Amniotic epithelial cell (primary cell): Measurements from ENCODE around the gene BMERB1.
A peak's percentile ranks its signal among the peaks of the same experiment; 100 is the strongest.
"Not testable (repeated sequence)": the region's sequence is repeated elsewhere in the genome, so short reads cannot be mapped to it uniquely, and the experiment has no call there.

Source experiments
- DNase-seq: peaks from one replicate; pipeline ENCODE4 v3.0.0-alpha.2; 2010; ENCODE audit warnings: low read depth

The BMERB1 gene

GRCh38 chr16:15434425-15435215 is at the start of gene BMERB1:
TSS of gene BMERB1 (plus strand) at chr16:15434588. CDS start at chr16:15434654, 66 bp downstream.
- peak; percentile 54 for DNase-seq

- not testable (repeated sequence) for DNase-seq
These were observed 46.3 kb upstream of the BMERB1 start for GRCh38 chr16:15388060-15388459.

DNA sequence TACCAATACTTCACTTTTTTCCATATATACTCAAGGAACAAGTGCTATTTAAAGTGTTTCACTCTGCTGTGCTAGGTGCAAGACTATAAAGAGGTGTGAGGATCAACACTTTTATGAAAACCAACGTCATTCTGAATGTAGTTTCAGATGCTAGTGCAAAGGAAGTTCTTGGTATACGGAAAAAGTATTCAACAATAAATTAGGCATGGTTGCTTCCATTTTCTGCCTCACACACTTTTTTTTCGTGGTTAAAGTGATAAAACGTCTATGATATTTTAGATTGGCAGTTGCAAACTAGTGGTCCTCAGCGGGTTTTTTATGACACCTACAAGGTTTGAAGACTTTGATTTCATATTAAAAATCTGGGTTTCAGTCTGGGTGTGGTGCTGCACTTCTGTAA is 44.5 kb upstream of the BMERB1 start:
- DNase-seq = not testable (repeated sequence)

GRCh38 chr16:15393025-15393424 is 41.4 kb upstream of the BMERB1 start:
- not testable (repeated sequence) for DNase-seq

GRCh38 chr16:15395631-15396508 is 38.5 kb upstream of the BMERB1 start, which contains the start of gene MPV17L:
TSS of gene MPV17L (plus strand) at chr16:15395754. CDS start at chr16:15395898, 144 bp downstream.
- DNase-seq = not testable (repeated sequence)

DNA sequence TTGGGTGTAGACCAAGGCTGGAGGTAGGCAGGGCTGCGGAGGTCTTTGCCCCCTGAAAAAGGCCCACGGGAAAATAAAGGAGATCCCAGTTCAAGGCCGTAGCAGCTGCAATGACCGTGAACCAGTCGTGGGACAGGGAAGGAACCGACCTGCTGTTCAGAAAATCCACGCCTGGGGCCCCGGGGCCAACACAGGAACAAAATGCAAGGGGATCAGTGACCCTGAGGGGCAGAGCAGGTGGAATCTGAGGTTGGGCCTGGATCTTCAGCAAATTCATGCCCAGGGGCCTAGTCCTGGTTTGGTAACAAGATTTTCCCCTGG is 37.9 kb upstream of the BMERB1 start:
- not testable (repeated sequence) for DNase-seq

GRCh38 chr16:15396948-15397594 is 37.3 kb upstream of the BMERB1 start:
- no peak for DNase-seq

GRCh38 chr16:15398618-15399316 is 35.6 kb upstream of the BMERB1 start:
- DNase-seq = no peak

DNA sequence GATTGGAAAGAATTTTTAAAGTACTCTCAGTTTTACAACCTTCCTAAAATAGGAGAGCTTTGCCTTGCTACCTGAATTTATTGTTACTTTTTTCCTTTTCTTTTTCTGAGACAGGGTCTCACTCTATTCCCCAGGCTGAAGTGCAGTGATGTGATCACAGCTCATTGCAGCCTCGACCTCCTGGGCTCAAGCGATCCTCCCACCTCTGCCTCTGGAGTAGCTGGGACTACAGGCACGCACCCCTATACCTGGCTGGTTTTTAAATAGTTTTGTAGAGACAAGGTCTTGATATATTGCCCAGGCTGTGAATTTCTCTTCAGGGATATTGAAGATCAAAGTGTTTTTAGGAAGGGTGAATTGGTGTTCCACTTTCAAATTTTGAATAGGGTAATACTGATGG is 35.1 kb upstream of the BMERB1 start:
- no peak for DNase-seq

- not testable (repeated sequence) for DNase-seq
These were observed 34.1 kb upstream of the BMERB1 start for GRCh38 chr16:15400314-15400713.

DNA sequence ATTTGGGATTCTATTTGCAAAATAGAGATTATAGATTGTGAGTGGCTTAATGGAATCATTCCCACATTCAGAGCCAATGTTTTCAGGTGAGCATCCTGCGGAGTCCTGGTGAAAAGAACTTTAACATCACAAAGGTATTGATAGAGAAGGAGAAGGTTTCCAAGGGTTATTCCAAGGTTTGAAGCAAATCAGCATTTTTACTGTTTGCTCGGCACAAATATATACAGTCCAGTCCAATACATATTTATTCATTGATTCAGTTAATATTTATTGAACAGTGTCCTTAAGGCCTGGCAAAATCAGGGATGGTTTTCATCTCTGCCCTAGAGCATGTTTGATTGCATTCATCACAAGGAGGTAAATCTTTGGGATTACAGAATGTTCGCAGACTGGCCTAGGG is 32.4 kb upstream of the BMERB1 start:
- no peak for DNase-seq

- DNase-seq = peak; percentile 44
These were observed 30.9 kb upstream of the BMERB1 start for GRCh38 chr16:15403392-15403995.

DNA sequence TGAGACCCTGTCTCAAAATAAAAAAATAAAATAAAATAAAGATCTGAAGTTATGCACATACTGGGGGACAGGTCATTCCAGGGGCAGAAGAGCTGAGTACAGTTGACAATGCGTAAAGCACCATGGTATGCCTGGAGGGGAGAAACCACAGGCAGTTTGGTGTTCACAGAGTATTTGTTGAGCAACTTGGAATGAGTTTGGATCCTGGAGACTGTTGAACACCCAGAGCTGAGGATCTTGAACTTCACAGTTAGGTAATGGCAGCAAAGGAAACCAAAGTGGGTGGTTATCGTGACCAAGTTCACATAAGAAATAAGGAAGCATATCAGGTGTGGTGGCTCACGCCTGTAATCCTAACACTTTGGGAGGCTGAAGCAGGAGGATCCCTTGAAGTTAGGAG is 30.3 kb upstream of the BMERB1 start:
- DNase-seq = peak; percentile 14

GRCh38 chr16:15404792-15405191 is 29.6 kb upstream of the BMERB1 start:
- peak; percentile 24 for DNase-seq

- not testable (repeated sequence) for DNase-seq
These were observed 26.6 kb upstream of the BMERB1 start for GRCh38 chr16:15407756-15408155.

DNA sequence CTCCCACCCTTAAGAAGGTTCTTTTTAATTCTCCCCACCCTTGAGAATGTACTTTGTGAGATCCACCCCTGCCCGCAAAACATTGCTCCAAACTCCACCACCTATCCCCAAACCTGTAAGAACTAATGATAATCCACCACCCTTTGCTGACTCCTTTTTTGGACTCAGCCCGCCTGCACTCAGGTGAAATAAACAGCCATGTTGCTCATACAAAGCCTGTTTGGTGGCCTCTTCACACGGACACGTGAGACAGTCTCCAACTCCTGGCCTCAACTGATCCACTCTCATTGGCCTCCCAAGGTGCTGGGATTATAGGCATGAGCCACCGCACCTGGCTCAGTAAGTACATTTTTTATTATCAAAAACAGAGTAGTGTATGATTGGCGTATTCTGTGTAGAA is 24.9 kb upstream of the BMERB1 start:
- DNase-seq = not testable (repeated sequence)

DNA sequence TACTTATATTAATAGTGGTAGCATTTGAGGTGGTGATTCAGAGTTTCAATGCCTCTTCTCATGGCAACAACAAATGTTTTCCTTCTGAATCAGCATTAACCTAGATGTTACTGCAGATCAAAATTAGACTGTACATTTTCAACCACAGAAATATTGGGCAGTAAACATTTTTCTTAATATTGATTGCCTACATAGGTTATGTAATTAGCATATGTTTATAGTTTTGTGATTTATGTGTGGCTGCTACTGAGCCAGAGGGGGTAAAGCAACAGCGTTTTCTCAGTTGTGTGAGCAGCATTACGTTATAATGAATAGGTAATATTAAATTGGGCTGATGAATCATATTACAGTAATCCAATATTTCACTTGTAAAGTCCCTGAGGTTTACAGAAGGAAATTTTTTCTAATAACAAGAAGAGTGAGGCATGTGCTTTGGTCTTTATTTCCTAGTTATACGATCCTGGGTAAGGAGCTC is 18.8 kb upstream of the BMERB1 start:
- peak; percentile 66 for DNase-seq

- DNase-seq = no peak
These were observed 17.2 kb upstream of the BMERB1 start for GRCh38 chr16:15417197-15417596.

DNA sequence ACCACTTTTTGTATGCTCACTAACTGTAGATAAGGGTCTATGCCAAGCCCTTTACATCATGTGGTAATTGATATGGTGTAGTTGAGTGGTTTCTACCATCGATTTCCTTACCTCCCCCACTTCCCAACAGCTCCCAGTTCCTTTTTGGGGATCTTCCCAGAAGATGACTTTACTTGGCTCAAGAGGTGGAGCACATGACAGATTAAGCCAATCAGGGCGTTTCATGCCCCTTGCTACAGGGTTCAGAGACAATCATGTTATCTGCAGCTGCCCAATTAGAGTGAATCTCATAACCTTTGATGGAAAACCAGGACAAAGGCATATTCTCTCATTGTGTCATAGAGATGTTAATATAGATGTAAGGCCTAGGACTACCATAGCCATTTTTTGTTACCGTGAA is 16.2 kb upstream of the BMERB1 start:
- DNase-seq = no peak

DNA sequence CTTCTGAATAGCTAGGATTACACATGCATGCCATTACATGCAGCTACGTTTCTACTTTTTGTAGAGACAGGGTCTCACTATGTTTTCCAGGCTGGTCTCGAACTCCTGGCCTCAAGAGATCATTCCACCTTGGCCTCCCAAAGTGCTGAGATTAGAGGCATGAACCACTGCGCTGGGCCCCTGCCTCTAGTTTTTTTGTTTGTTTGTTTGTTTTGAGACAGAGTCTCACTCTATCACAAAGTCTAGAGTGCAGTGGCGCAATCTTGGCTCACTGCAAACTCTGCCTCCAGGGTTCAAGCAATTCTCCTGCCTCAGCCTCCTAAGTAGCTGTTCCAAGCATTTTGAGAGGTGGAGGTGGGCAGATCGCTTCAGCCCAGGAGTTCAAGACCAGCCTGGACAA is 12.7 kb upstream of the BMERB1 start:
- DNase-seq = not testable (repeated sequence)

DNA sequence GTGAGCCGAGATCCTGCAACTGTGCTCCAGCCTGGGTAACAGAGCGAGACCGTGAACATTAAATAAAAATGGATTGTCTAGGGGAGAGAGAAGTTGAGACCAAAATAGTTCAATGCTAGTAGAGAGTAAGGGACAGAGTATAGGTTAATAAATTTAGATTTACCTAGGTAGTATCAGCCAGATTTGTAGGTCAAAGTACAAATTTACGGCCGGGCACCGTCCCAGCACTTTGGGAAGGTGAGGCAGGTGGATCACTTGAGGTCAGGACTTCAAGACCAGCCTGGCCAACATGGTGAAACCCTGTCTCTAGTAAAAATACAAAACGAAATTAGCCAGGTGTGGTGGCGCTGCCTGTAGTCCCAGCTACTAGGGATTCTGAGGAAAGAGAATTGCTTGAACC is 12.2 kb upstream of the BMERB1 start:
- DNase-seq = no peak
